Stimulated activated CD4-positive, alpha-beta T cell treated with anti-CD3 and anti-CD28 coated beads, TNF-alpha, amount 100 ng/mL, for 48 hours (primary cell): ENCODE measurements around the gene TSPAN1.

Source experiments
- DNase-seq, 3 donors: peaks; one replicate each; pipeline ENCODE4 v3.0.0-alpha.2; 2020; ENCODE audit warnings: low read depth in 3 of 3

The TSPAN1 gene, protein sequence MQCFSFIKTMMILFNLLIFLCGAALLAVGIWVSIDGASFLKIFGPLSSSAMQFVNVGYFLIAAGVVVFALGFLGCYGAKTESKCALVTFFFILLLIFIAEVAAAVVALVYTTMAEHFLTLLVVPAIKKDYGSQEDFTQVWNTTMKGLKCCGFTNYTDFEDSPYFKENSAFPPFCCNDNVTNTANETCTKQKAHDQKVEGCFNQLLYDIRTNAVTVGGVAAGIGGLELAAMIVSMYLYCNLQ

GRCh38 chr1:46174448-46175231 is at the start of gene TSPAN1:
TSS of gene TSPAN1 (plus strand) at chr1:46175087. CDS start at chr1:46181108, 6,021 bp downstream.
- no peak for DNase-seq

GRCh38 chr1:46128344-46128743 is 46.5 kb upstream of the TSPAN1 start:
- no peak for DNase-seq

GRCh38 chr1:46130121-46130520 is 44.8 kb upstream of the TSPAN1 start:
- DNase-seq, result no peak

DNA sequence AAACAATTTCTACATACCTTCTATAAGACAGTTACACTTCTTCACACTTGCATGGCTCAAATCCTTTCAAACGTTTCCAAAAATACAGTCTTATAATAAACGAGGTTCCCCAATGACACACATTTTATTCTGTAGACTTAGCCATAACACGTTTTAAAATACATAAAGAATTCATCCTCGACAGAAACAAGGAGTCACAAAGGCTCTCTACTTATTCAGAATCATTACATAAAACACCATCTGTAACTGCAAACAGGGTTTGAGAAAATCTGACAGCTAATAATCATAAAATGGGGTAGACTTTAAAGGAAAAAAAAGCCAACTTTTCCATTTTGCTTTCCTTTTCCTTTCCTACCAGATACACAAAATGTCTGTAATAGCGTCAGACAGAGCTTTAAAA is 44.3 kb upstream of the TSPAN1 start:
- DNase-seq, result no peak

DNA sequence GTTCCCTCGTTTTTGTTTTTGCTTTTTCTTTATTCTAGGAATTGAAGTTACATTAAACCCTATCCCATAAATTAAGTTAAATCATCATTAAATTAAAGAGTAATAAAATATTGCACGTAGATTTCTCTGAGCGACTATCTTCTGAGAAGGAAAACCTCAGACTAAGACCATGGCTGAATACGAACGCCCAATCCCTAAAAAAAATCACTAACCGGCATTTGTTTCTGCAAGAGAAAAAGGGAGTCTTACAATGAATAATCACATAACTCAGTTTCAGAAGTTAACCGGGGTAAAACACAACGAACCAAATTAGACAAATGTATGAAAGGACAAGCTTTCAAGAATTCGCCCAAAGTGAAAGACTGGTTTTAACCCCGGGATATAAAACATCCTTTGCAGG is 43.8 kb upstream of the TSPAN1 start:
- DNase-seq, result no peak

DNA sequence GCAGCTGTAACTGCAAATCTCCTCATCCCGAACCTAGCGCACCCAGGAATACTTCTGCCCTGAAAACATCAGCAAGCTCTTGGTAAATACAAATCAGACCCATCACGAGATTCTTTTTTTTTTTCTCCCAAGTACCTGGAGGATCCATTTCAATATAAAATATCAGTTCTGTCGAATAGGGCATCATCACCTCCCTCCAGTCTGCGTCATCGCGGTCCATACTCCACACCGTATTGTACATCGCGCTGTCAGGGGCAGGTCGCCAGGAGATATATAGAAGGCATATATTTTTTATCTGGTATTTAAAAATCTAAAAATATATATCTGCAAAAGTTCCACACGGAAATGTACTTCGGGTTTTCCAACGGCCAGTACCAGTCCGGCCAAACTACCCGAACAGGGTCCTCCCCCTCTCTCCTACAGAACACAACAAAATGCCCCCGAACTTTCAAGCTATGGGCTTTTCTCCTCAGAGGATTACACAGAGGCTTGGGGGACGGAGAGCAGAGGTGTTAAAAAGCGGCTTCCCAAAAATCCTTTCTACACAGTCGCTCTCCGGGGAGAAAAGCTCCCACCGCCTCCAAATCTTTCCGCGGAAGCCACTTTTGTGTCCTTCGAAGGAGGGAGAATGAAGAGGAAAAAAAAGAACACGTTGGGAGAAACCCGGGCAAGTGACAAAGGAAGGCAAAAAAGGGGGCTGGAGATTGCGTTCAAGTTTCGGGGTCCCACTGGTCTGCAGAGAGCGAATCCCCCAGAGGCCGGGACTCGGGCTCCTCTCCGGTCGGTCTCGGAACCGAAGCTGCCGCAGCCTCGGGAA is 43.0 kb upstream of the TSPAN1 start:
- DNase-seq, result peak in 1 of 3 donors; percentile 20

DNA sequence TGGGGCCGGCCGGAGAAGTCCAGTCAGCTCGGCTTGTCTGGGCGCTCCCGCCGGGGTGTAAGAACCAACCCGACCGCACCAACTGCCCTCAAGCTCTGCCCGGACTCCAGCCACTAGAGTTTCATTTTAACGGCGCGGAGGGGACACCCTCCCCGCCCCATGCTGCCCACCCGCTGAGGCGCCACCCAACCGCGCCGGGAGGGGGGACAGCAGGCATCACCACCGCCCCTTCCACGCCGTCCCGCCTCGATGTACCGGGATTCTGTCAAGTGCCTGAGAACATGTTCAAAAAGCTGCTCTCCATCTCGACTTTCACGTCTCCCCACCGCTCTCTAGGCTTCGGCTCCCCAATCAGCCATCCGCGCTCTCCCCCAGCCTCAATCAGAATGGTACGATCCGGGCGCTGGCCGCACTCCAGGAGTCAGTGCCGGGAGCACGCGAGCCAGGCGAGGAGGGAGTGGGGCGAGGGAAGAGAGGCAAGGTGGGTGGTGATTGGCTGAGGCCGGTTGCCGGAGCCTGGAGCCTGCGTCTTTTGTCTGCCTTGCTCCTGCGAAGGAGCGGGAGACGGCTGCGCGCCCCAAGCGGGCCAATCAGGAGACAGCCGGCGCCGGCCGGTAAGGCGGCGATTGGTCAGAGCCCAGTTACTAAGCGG is 42.2 kb upstream of the TSPAN1 start, which contains the start of gene PIK3R3:
TSS of gene PIK3R3 (minus strand) at position 101 of the 652 bp plus-strand sequence. CDS start 677 bp downstream, outside the sequence.
- peak; percentile 80 to 87 (median 82) for DNase-seq

GRCh38 chr1:46133181-46133658 is 41.7 kb upstream of the TSPAN1 start:
- no peak for DNase-seq

GRCh38 chr1:46133781-46134350 is 41.0 kb upstream of the TSPAN1 start:
- no peak for DNase-seq

DNA sequence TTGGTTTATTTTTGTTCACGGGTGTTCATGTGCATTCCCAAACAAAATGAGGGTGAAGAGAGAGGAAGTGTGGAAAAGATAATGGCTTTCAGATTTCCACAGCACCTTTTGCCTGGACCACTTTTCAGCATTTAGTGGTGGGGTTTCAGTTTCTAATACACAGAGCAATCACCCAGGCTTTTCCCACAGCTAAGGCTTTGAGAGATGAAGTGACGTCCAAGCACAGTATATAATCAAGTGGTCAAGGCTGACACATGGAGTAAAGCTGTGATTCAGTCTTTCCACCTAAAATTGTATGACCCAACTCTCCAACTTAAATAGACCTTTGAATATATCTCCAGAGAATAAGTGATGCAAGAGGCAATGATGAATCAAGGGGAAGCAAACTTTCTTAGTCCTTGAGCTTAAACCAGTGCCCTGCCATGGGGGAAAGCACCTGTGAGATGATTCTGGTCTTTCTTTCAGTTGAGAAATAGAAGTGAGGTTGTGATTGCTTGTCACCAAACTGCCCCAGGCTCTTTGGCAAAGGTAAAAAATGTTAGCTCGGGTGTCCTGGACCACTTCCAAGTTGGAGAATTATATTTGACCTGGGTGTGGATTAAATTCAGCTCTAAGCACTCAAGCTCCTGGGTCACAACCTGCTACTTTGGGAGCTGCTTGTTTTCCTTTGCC is 40.1 kb upstream of the TSPAN1 start:
- DNase-seq, result peak in 1 of 3 donors; percentile 1

DNA sequence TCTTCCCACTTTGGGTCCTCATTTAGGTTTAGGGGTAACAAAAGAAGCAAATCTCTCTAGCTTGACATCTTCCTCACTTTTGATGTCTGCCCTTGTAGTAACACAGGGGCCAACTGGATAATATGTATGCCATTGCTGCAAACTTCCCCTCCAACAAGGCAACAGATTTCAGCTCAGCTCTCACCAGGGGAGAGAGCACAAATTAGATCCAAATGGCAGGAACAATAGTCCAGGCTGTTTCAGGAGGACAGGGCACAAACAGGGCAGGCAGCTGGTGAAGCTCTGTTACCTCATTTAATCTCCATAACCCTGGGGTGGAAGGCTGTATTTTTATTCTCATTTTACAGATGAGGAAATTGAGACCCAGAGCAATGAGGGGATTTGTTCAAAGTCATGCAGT is 38.2 kb upstream of the TSPAN1 start:
- DNase-seq, result no peak

GRCh38 chr1:46137916-46138315 is 37.0 kb upstream of the TSPAN1 start:
- no peak for DNase-seq

GRCh38 chr1:46148318-46148717 is 26.6 kb upstream of the TSPAN1 start:
- no peak for DNase-seq

- DNase-seq, result no peak
Observed at GRCh38 chr1:46150085-46150484, 24.8 kb upstream of the TSPAN1 start.

- no peak for DNase-seq
Observed at GRCh38 chr1:46152016-46152415, 22.9 kb upstream of the TSPAN1 start.

DNA sequence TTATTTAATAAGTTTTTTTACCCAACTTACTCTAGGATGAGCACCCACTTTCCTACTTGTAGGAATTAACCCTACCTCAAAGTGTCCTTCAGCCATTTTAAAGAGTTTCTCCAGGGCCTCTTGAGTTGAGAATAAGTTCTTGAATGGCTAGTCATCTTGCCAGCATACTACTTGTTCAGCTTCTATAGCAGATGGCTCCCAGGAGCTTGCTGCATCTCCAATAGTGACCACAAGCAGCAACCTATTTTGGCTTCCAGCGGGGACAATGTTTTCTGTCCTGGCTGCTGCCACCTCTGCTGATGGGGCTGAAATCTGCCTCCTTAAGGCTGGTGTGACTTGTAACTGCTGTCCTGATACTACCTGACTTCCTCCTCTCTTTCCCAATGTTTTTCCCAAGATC is 21.7 kb upstream of the TSPAN1 start:
- no peak for DNase-seq

DNA sequence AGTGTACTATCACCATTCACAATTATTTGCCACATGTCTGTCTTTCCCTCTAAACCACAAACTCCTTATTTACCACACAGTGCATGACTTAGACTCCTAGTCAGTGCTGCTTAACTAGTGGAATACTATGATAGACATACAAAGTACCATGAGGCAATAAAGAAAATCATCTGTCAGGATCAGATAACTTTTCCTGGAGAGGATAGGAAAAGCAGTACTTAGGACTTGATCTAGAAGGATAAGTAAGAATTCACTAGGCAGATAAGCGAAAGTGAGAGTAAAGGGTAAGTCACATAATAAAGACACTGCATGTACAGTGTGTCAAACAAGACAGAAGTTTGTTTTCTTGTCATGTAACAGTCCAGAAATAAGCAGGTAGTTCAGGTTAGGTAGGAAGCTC is 21.2 kb upstream of the TSPAN1 start:
- no peak for DNase-seq

DNA sequence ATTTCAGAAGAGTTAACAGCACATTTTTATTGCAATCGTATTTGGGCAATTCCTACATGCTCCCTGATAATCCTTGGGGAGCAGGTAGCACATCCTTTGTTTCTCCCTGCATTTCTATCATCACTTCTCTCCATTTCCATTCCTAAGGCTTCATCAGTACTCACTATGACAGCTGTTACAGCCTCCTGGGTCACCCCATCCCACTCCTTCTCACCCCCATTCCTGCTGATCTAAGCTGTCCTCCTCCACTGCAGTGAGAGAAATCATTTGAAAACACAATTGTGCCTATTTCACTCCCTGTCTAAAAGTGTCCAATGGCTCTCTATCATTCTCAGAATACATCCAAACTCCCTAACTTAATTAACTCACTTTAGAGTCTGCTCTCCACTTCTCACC is 17.0 kb upstream of the TSPAN1 start:
- no peak for DNase-seq

DNA sequence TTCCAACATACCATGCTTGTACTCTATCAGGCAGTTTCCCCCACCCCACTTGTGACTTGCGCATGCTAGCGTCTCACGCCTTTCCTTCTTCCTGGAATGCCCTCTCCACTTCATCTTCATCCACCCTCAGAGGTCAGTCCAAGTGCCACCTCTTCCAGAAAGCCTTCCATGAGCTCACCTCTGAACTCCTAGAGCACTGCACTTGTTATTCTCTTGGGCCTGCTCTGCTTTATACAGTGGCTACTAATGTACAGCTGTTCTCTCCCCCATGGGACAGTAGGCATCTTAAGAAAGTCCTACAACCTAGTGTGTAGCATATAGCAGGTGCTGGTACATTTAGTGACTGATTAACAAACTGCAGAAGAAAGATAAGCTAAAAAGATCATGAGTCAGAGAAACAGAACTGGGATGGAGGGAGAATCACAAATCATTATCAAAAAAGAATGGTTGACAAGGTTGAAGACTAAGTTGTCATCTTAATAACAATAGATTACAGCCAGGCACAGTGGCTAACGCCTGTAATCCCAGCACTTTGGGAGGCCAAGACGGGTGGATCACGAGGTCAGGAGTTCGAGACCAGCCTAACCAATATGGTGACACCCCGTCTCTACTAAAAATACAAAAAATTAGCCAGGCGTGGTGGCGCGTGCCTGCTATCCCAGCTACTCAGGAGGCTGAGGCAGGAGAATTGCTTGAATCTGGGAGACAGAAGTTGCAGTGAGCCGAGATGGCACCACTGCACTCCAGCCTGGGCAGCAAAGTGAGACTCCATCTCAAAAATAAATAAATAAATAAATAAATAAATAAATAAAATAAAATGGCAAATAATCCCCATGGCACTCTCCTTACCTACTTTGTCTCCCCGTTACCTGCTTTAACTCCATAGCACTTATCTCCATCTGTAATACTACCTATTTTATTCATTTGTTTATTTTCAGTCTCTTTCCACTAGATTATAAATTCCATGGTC is 16.3 kb upstream of the TSPAN1 start:
- no peak for DNase-seq

GRCh38 chr1:46159516-46159915 is 15.4 kb upstream of the TSPAN1 start:
- DNase-seq, result no peak
